Inferior parietal cortex (tissue), 1 donor: ENCODE data around the gene DLX1.
"Not testable (repeated sequence)": the region's sequence is repeated elsewhere in the genome, so short reads cannot be mapped to it uniquely, and the experiment has no call there.

Experiments
- DNase-seq: peaks from one replicate; pipeline ENCODE4 v3.0.0-alpha.2; 2016; ENCODE audit errors: extremely low spot score

The DLX1 gene

GRCh38 chr2:172114579-172114978, 29.3 kb downstream of the DLX1 start:
- no peak for DNase-seq

GRCh38 chr2:172116107-172116506, 30.8 kb downstream of the DLX1 start:
- no peak for DNase-seq

GRCh38 chr2:172119089-172119488, 33.8 kb downstream of the DLX1 start:
- no peak for DNase-seq

- DNase-seq: no peak
Measured at GRCh38 chr2:172120118-172120517, 34.8 kb downstream of the DLX1 start.

DNA sequence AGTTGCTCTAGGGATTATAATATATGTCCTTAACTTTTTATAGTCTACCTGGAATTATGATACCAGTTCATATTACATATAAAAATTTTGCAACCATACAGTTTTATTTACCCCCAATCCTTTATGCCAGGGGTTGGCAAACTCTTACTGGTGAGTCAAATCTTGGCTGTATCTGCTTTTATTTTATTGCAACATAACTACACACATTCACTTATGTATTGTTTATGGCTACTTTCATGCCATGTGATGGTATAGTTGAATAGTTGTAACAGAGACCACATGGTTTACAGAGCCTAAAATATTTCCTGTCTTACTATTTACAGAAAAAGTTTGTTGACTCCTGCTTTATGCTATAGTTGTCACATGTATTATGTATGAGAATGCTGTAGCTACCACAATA, 43.2 kb downstream of the DLX1 start:
- DNase-seq: no peak

- DNase-seq: no peak
Measured at GRCh38 chr2:172129404-172129803, 44.1 kb downstream of the DLX1 start.

DNA sequence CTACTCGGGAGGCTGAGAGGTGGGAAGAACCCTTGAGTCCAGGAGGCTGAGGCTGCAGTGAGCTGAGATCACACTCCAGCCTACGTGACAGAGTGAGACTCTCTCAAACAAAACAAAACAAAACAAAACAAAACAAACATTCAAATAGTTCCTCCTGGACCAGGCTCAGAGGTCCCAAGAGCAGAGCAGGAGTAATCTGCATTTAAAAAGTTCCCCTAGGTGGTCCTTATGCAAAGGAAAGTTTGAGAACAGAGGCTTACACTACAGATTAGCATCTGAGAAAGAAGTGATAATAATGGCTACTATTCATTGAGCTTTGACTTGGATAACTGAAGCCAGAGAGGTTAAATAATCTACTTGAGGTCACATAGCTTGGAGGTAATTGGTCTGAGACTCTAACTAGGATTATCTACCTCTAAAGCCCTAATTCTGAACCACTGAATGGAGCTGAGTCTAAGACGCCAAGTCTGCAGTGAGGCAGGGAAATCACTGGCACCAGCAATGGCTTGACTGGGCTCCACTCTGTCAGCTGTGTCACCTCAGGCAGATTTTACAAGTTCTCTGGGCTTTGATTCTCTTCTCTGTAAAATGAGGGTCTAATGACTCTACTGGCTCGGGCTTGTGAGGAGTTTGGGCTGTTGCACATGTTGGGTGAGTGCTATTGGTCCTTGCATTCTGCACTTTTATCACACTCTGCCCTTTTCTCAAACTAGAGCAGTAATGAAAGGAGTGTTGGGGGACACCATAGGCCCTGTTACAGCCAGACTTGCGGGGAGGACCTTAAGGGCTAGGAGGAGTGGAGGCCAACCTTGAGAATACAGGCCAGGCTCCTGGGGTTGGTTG, 46.6 kb downstream of the DLX1 start:
- no peak for DNase-seq

DNA sequence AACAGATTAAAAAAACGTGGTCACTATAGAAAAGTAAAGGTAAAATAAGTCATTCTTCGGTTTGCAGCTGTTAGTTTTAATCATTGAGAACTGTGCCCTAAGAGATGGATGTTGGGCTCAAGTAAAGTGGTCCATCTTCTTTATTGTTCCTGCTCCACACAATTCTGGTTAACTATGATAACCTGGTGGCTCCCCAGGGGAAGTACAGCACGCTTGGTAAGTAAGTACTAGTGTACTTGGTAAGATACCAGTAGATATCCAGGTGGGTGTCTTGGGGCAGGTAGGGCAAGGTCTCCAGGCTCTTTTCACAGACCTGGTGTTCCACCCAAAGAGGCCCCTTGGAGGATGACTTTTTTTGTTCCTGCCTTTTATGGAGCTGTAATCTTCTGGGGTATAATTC, 49.0 kb downstream of the DLX1 start:
- DNase-seq: no peak

DNA sequence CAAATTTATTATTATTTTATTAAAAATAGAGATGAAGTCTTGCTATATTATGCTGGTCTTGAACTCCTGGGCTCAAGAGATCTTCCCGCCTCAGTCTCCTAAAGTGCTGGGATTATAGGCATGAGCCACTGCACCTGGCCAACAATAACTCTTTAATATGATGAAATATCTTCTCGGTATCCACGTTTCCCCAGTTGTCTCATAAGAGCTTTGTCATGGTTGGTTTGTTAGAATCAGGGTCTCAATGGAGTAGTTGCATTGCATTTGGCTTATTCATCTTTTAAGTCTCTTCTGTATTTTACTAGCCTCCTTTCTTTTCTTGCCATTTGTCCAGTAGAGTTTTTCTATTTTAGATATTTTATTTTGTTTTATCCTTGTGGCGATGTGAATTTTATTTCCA, 50.1 kb downstream of the DLX1 start:
- DNase-seq: no peak

DNA sequence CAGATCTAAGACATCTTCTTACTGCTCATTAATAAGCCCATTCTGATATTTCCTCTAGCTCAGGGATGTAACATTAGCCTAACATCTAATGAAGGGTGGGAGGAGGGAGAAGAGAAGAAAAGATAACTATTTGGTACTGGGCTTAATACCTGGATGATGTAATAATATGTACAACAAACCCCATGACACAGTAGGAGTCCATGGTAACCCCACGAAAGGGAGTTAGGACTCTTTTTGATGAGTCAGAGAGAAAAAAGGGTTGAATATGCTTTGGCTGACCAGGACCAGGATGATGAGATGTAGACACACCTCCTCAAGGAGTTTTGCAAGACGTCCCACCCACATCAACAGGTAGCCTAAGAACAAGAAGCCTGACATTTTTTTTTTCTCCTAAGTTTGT, 51.8 kb downstream of the DLX1 start:
- no peak for DNase-seq

DNA sequence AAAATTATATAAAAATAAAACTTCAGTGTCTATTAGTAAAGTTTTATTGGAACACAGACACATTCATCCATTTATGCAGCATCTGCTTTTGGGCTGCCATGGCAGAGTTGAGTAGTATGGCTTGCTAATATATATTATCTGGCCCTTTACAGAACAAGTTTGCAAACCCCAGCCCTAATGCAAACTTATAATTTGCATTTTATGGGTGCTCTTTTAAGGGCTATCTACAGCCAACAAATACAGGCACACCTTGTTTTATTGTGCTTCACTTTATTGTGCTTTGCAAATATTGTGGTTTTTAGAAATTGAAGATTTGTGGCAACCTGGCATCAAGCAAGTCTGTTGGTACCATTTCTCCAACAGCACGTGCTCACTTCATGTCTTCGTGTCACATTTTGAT, 52.6 kb downstream of the DLX1 start:
- no peak for DNase-seq

- not testable (repeated sequence) for DNase-seq
Measured at GRCh38 chr2:172138727-172139126, 53.4 kb downstream of the DLX1 start.
